ENCODE measurements around the gene HES3.

The HES3 gene

GRCh38 chr1:6281511-6282402, 37.8 kb downstream of the HES3 start:
- no peak for DNase-seq

DNA sequence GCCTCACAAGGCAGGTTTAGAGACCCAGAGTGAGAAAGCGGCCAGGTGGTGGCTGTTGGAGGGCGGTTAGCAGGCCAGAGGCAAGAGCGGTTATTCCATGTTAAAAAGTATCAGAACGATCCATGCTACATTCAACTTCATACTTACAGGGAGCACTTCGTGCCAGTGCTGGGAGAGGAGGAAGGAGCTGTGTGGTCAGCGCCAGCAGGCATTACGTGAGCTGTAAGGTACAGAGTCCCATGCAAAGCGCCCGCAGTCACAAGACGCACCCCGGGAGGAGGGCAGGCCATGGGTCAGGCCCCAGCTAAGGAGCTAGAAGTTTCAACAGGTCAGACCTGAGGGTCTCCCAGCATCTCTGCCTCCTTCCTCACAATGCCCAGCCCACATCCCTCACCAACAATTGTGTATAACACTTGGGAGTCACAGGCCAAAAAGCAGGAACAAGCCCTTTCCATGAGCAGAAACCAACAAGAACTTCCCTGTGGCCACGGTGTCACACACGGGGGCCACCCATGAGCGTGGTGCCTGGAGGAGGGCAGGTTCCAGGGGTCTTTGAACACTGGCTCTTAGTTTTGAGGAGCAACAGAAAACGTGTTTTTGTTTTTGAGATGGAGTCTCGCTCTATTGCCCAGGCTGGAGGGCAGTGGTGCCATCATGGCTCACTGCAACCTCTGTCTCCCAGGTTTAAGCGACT, 38.7 kb downstream of the HES3 start:
- DNase-seq = no peak

DNA sequence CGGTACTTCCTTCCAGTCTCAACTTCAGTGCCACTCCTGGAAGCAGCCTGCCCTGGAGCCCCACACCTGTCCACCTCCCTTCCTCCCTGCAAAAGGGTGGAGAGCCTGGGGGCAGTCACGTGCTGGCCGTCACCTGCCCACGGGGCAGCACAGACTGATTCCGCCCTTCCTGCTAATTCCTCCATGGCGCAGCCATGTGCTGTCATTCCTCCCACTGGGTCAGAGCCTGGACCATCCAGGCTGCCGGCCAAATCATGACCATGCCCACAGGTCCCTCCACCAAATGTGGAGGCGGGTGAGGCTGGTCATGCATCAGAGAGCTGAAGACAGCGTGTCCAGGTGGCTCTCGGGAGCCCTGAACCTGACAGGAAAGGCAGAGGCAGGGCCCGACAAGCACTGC, 41.4 kb downstream of the HES3 start:
- DNase-seq = no peak

GRCh38 chr1:6286266-6286665, 42.3 kb downstream of the HES3 start:
- no peak for DNase-seq

DNA sequence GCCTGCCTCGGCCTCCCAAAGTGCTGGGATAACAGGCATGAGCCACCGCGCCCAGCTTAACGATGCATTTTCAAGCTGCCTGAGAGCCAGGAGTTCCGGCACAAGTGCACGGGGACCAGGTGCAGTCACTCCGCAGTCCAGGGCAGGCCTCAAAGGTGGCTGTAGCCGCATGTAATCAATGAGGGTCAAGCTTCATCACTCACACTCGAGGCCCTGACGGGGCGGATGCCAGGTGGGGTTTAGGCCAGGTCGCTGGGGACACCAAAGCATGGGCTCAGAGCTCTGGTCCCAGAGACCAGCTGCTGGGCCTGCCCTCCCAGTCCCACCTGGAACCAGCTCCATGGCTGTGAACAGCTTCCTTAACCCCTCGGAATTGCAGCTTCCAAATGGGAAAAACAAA, 43.0 kb downstream of the HES3 start:
- no peak for DNase-seq

GRCh38 chr1:6287431-6287886, 43.5 kb downstream of the HES3 start:
- no peak for DNase-seq

- DNase-seq = no peak
Observed at GRCh38 chr1:6288026-6288425, 44.0 kb downstream of the HES3 start.

DNA sequence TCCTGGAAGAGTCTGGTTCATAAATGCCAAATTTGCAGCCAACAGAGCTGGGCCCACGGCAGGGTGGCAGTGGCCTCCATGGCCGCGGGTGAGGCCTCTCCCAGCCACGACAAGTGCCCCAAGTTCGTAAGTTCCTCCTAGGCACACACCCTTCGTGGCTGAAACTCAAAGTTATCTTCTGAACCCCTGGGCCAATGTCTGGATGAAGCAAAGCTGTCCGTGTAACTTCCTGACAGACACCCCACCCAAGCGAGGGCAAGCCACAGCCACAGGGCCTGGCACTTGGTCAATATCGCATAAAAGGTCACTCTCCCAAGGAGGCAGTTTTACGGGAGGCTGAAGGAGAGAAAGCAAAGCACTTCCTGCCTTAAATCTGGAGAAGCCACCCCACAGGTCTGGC, 44.7 kb downstream of the HES3 start:
- DNase-seq = no peak

- DNase-seq = no peak
Observed at GRCh38 chr1:6292102-6292501, 48.1 kb downstream of the HES3 start.

DNA sequence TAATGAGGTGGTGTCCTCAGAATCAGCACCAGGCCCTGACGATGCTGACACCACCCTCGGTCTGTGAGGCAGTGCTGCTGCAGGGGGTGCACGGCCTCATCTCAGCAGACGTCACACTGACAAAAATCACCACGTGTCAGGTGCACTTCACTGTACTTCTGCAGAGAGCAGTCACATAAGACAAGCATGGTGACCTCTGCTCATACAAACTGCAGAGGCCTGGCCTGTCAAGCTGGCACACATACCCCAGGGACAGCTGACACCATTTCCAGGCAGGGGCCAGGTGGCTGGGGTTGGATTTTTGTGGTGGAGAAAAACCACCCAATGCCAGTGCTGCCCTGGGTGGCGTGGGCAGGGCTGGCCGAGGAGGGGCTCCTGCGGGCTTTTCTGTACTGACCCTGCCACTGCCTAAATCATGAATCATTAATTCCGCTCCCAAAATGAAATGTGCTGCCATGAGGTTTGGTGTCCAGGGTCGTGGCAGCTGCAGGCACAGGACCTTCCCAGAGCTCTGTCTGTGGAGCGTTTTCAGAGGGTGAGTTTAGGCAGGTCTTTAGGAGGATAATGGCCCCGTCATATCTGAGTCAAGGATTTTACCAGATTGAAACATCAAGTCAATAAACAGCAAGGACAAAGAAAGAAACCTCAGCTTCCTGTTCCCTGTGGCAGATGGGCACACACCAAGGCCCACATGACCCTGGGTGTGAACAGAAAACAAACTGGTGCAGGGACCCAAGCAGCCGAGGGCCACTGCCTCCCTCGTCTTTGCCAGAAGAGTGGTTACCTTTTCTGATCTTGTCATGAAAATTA, 50.3 kb downstream of the HES3 start:
- DNase-seq = no peak

DNA sequence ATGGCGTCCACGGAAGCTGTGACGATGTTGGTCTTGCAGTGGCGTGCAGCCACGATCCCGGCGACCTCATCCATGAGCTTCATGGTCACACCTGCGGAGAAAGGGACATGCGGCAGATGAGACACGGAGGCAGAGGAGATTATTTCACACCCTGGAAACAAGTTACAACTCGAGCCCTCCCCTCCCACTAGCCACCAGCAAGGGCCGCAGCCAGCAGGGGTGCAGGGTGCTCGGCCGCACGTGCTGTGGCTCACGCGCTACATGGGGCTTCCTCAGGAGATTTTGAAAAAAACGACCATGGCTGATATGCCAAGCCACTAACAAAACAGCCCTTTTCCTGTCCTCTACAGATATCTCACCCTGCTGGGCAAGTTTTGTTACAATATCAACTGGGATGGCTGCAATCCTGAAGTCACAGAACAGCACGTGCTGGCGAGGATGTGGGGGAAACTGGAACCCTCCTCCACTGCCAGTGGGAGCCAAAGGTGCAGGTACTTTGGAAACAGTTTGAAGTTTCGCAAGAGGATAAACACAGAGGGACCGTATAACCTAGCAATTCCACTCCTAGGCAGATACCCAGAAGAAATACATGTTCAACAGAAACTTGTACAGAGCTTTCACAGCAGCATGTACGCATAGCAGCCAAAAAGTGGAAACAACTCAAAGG, 51.0 kb downstream of the HES3 start:
- DNase-seq = no peak

All from fibroblast of skin of right biceps (primary cell).